Measurements from ENCODE around the gene BEND4.

Gene BEND4

GRCh38 chr4:42101446-42101975, 50.9 kb downstream of the BEND4 start:
- H2AFZ ChIP-seq (ENCODE audit: low read length), result no peak overlapping the region
- H3K27me3 ChIP-seq (ENCODE audit: insufficient read depth, low read length), result no peaks in the 10 kb centered on the region
- H3K9me3 ChIP-seq (ENCODE audit: low read length), result no peaks in the 10 kb centered on the region
- no peak overlapping the region for H3K4me2 ChIP-seq (ENCODE audit: low read length)
- no peaks in the 10 kb centered on the region for H4K20me1 ChIP-seq (ENCODE audit: insufficient read depth, low read length)
- no peaks in the 10 kb centered on the region for H3K79me2 ChIP-seq (ENCODE audit: insufficient read depth, low read length)
- no peak for TF ChIP-seq CTCF (IDR thresholded peaks at IDR 0.05; ENCODE audit: low read length)
- TF ChIP-seq EZH2 (IDR thresholded peaks at IDR 0.05; ENCODE audit: borderline replicate concordance, low read length), result no peak
- no peaks in the 10 kb centered on the region for H3K4me1 ChIP-seq (ENCODE audit: insufficient read depth, low read length, severe bottlenecking)
- H3K4me3 ChIP-seq (ENCODE audit: low read depth, low read length, poor library complexity, severe bottlenecking), result no peak overlapping the region
- H3K9ac ChIP-seq (ENCODE audit: low read length), result no peak overlapping the region
- H3K9me2 ChIP-seq (ENCODE audit: low read depth, low read length), result no peaks in the 10 kb centered on the region
- H3K36me3 ChIP-seq (ENCODE audit: insufficient read depth, low read length), result peaks cover 10% of the 10 kb centered on the region; the same call in 1 of the 2 replicates
- no peaks in the 10 kb centered on the region for H3F3A ChIP-seq (ENCODE audit: insufficient read depth, low read length)
- H3K27ac ChIP-seq (ENCODE audit: low read depth, low read length, poor library complexity, severe bottlenecking), result no peak overlapping the region

- H3K27ac ChIP-seq (ENCODE audit: low read depth, low read length, poor library complexity, severe bottlenecking), result no peak overlapping the region
- TF ChIP-seq CTCF (IDR thresholded peaks at IDR 0.05; ENCODE audit: low read length) (no peak), EZH2 (IDR thresholded peaks at IDR 0.05; ENCODE audit: borderline replicate concordance, low read length) (no peak)
- H3K9me2 ChIP-seq (ENCODE audit: low read depth, low read length), result no peaks in the 10 kb centered on the region
- H3K79me2 ChIP-seq (ENCODE audit: insufficient read depth, low read length), result no peaks in the 10 kb centered on the region
- H4K20me1 ChIP-seq (ENCODE audit: insufficient read depth, low read length), result no peaks in the 10 kb centered on the region
- no peaks in the 10 kb centered on the region for H3K4me1 ChIP-seq (ENCODE audit: insufficient read depth, low read length, severe bottlenecking)
- H3K9me3 ChIP-seq (ENCODE audit: low read length), result no peaks in the 10 kb centered on the region
- no peaks in the 10 kb centered on the region for H3F3A ChIP-seq (ENCODE audit: insufficient read depth, low read length)
- H3K36me3 ChIP-seq (ENCODE audit: insufficient read depth, low read length), result no peaks in the 10 kb centered on the region; the same call in 1 of the 2 replicates
- no peak overlapping the region for H3K9ac ChIP-seq (ENCODE audit: low read length)
- H3K4me2 ChIP-seq (ENCODE audit: low read length), result no peak overlapping the region
- no peak overlapping the region for H3K4me3 ChIP-seq (ENCODE audit: low read depth, low read length, poor library complexity, severe bottlenecking)
- H3K27me3 ChIP-seq (ENCODE audit: insufficient read depth, low read length), result no peaks in the 10 kb centered on the region
- no peak overlapping the region for H2AFZ ChIP-seq (ENCODE audit: low read length)
Observed at GRCh38 chr4:42088386-42088785, 64.1 kb downstream of the BEND4 start.

- H3K27me3 ChIP-seq (ENCODE audit: insufficient read depth, low read length), result no peaks in the 10 kb centered on the region
- no peaks in the 10 kb centered on the region for H3K9me2 ChIP-seq (ENCODE audit: low read depth, low read length)
- no peak overlapping the region for H3K27ac ChIP-seq (ENCODE audit: low read depth, low read length, poor library complexity, severe bottlenecking)
- H3K4me2 ChIP-seq (ENCODE audit: low read length), result no peak overlapping the region
- no peaks in the 10 kb centered on the region for H3F3A ChIP-seq (ENCODE audit: insufficient read depth, low read length)
- no peaks in the 10 kb centered on the region for H3K79me2 ChIP-seq (ENCODE audit: insufficient read depth, low read length)
- no peaks in the 10 kb centered on the region for H3K4me1 ChIP-seq (ENCODE audit: insufficient read depth, low read length, severe bottlenecking)
- no peaks in the 10 kb centered on the region for H3K9me3 ChIP-seq (ENCODE audit: low read length)
- H2AFZ ChIP-seq (ENCODE audit: low read length), result no peak overlapping the region
- no peak overlapping the region for H3K9ac ChIP-seq (ENCODE audit: low read length)
- H4K20me1 ChIP-seq (ENCODE audit: insufficient read depth, low read length), result no peaks in the 10 kb centered on the region
- TF ChIP-seq CTCF (IDR thresholded peaks at IDR 0.05; ENCODE audit: low read length) (no peak), EZH2 (IDR thresholded peaks at IDR 0.05; ENCODE audit: borderline replicate concordance, low read length) (no peak)
- no peak overlapping the region for H3K4me3 ChIP-seq (ENCODE audit: low read depth, low read length, poor library complexity, severe bottlenecking)
- H3K36me3 ChIP-seq (ENCODE audit: insufficient read depth, low read length), result peaks cover 11% of the 10 kb centered on the region
Observed at GRCh38 chr4:42083816-42084215, 68.6 kb downstream of the BEND4 start.
